HG02973 (cell line): Measurements from ENCODE around the gene LDLRAD4.

Source experiments
- ATAC-seq: cut with Tn5 transposase; IDR thresholded peaks from one replicate; pipeline ENCODE4 v1.9.1; 2021; ENCODE audit warnings: moderate library complexity; ENCODE audit not compliant: unreplicated experiment

Gene LDLRAD4

GRCh38 chr18:13380691-13381070 is 162.1 kb downstream of the LDLRAD4 start:
- ATAC-seq: no peak

- ATAC-seq: no peak
Measured at GRCh38 chr18:13381331-13381730, 162.8 kb downstream of the LDLRAD4 start.

GRCh38 chr18:13381944-13382365 is 163.4 kb downstream of the LDLRAD4 start:
- peak; percentile 59 for ATAC-seq

- peak; percentile 42 for ATAC-seq
Measured at GRCh38 chr18:13382366-13382953, 163.9 kb downstream of the LDLRAD4 start.

- ATAC-seq: no peak
Measured at GRCh38 chr18:13382954-13383827, 164.6 kb downstream of the LDLRAD4 start.

- ATAC-seq: no peak
Measured at GRCh38 chr18:13386891-13387801, 168.6 kb downstream of the LDLRAD4 start.

- no peak for ATAC-seq
Measured at GRCh38 chr18:13387855-13388548, 169.4 kb downstream of the LDLRAD4 start.

GRCh38 chr18:13388586-13389490 is 170.3 kb downstream of the LDLRAD4 start:
- no peak for ATAC-seq

GRCh38 chr18:13389491-13390131 is 171.1 kb downstream of the LDLRAD4 start:
- no peak for ATAC-seq

- ATAC-seq: no peak
Measured at GRCh38 chr18:13390196-13390595, 171.6 kb downstream of the LDLRAD4 start.

GRCh38 chr18:13390711-13391110 is 172.2 kb downstream of the LDLRAD4 start:
- no peak for ATAC-seq

GRCh38 chr18:13392029-13392750 is 173.6 kb downstream of the LDLRAD4 start:
- no peak for ATAC-seq

GRCh38 chr18:13392899-13393298 is 174.3 kb downstream of the LDLRAD4 start:
- ATAC-seq: no peak

GRCh38 chr18:13393338-13393737 is 174.8 kb downstream of the LDLRAD4 start:
- no peak for ATAC-seq

GRCh38 chr18:13394801-13395200 is 176.2 kb downstream of the LDLRAD4 start:
- ATAC-seq: no peak

GRCh38 chr18:13395577-13395976 is 177.0 kb downstream of the LDLRAD4 start:
- no peak for ATAC-seq

GRCh38 chr18:13397504-13398163 is 179.1 kb downstream of the LDLRAD4 start:
- ATAC-seq: no peak

- no peak for ATAC-seq
Measured at GRCh38 chr18:13398631-13399030, 180.1 kb downstream of the LDLRAD4 start.
